ENCODE data around the gene COX15. TPM values are rescaled to one million over a fixed set of nuclear protein-coding genes. Genes with fewer than 3 reads are reported as not detected.

Gene COX15
- 30.3 TPM for total RNA-seq

GRCh38 chr10:99732033-99732842, at the start of gene COX15, which contains the start of gene CUTC:
Gene COX15 (minus strand): TSS chr10:99732127. CDS start chr10:99732049, 78 bp downstream.
Gene CUTC (plus strand): TSS chr10:99732234. CDS start chr10:99732349, 115 bp downstream.
- Histone ChIP-seq H3K36me3 (ENCODE audit: control insufficient read depth in 3 of 3, insufficient read depth in 3 of 3, low read length in 3 of 3) (peaks cover 3 to 20% (median 11%) of the 10 kb centered on the region in 3 donors), H3K9ac (ENCODE audit: low read depth in 1 of 3, low read length in 3 of 3) (peak within 1 kb of the TSS; percentile 88 to 99 (median 97)), H3K9me3 (ENCODE audit: control insufficient read depth in 3 of 3, low read length in 3 of 3) (no peaks in the 10 kb centered on the region), H3K27me3 (ENCODE audit: control insufficient read depth in 3 of 3, insufficient read depth in 3 of 3, low read length in 3 of 3) (no peaks in the 10 kb centered on the region), H3K4me1 (ENCODE audit: control insufficient read depth in 3 of 3, insufficient read depth in 3 of 3, low read length in 3 of 3) (peaks cover 14 to 20% (median 15%) of the 10 kb centered on the region in 3 donors), H3K27ac (ENCODE audit: low read depth, low read length) (peak within 1 kb of the TSS; percentile 97), H3K4me3 (ENCODE audit: low read length in 3 of 3) (peak within 1 kb of the TSS; percentile 95 to 100 (median 99))

- no peak overlapping the region for H3K4me3 ChIP-seq (ENCODE audit: low read length in 3 of 3)
- no peaks in the 10 kb centered on the region for H3K27me3 ChIP-seq (ENCODE audit: control insufficient read depth in 3 of 3, insufficient read depth in 3 of 3, low read length in 3 of 3)
- peaks cover 4 to 6% (median 5%) of the 10 kb centered on the region in 3 donors for H3K4me1 ChIP-seq (ENCODE audit: control insufficient read depth in 3 of 3, insufficient read depth in 3 of 3, low read length in 3 of 3)
- H3K36me3 ChIP-seq (ENCODE audit: control insufficient read depth in 3 of 3, insufficient read depth in 3 of 3, low read length in 3 of 3): no peaks in the 10 kb centered on the region
- H3K9me3 ChIP-seq (ENCODE audit: control insufficient read depth in 3 of 3, low read length in 3 of 3): no peaks in the 10 kb centered on the region
- H3K27ac ChIP-seq (ENCODE audit: low read depth, low read length): peak overlapping the region; percentile 51
- H3K9ac ChIP-seq (ENCODE audit: low read depth in 1 of 3, low read length in 3 of 3): peak overlapping the region in 1 of 3 donors; percentile 18
Observed at GRCh38 chr10:99779335-99779734, 47.4 kb upstream of the COX15 start.

GRCh38 chr10:99777918-99778714, 46.2 kb upstream of the COX15 start:
- Histone ChIP-seq H3K4me1 (ENCODE audit: control insufficient read depth in 3 of 3, insufficient read depth in 3 of 3, low read length in 3 of 3) (peaks cover 0 to 4% (median 2%) of the 10 kb centered on the region in 3 donors), H3K36me3 (ENCODE audit: control insufficient read depth in 3 of 3, insufficient read depth in 3 of 3, low read length in 3 of 3) (no peaks in the 10 kb centered on the region), H3K27ac (ENCODE audit: low read depth, low read length) (no peak overlapping the region), H3K4me3 (ENCODE audit: low read length in 3 of 3) (no peak overlapping the region), H3K9me3 (ENCODE audit: control insufficient read depth in 3 of 3, low read length in 3 of 3) (no peaks in the 10 kb centered on the region), H3K27me3 (ENCODE audit: control insufficient read depth in 3 of 3, insufficient read depth in 3 of 3, low read length in 3 of 3) (no peaks in the 10 kb centered on the region), H3K9ac (ENCODE audit: low read depth in 1 of 3, low read length in 3 of 3) (no peak overlapping the region)

- Histone ChIP-seq H3K4me1 (ENCODE audit: control insufficient read depth in 3 of 3, insufficient read depth in 3 of 3, low read length in 3 of 3) (peaks cover 0 to 4% (median 2%) of the 10 kb centered on the region in 3 donors), H3K9me3 (ENCODE audit: control insufficient read depth in 3 of 3, low read length in 3 of 3) (no peaks in the 10 kb centered on the region), H3K27me3 (ENCODE audit: control insufficient read depth in 3 of 3, insufficient read depth in 3 of 3, low read length in 3 of 3) (no peaks in the 10 kb centered on the region), H3K27ac (ENCODE audit: low read depth, low read length) (no peak overlapping the region), H3K4me3 (ENCODE audit: low read length in 3 of 3) (no peak overlapping the region), H3K36me3 (ENCODE audit: control insufficient read depth in 3 of 3, insufficient read depth in 3 of 3, low read length in 3 of 3) (no peaks in the 10 kb centered on the region), H3K9ac (ENCODE audit: low read depth in 1 of 3, low read length in 3 of 3) (no peak overlapping the region)
Observed at GRCh38 chr10:99775850-99776249, 43.9 kb upstream of the COX15 start.

GRCh38 chr10:99770408-99771045, 38.6 kb upstream of the COX15 start:
- Histone ChIP-seq H3K27ac (ENCODE audit: low read depth, low read length) (peak overlapping the region; percentile 77), H3K36me3 (ENCODE audit: control insufficient read depth in 3 of 3, insufficient read depth in 3 of 3, low read length in 3 of 3) (no peaks in the 10 kb centered on the region), H3K9ac (ENCODE audit: low read depth in 1 of 3, low read length in 3 of 3) (no peak overlapping the region), H3K27me3 (ENCODE audit: control insufficient read depth in 3 of 3, insufficient read depth in 3 of 3, low read length in 3 of 3) (no peaks in the 10 kb centered on the region), H3K4me3 (ENCODE audit: low read length in 3 of 3) (no peak overlapping the region), H3K4me1 (ENCODE audit: control insufficient read depth in 3 of 3, insufficient read depth in 3 of 3, low read length in 3 of 3) (peaks cover 0 to 7% (median 6%) of the 10 kb centered on the region in 3 donors), H3K9me3 (ENCODE audit: control insufficient read depth in 3 of 3, low read length in 3 of 3) (no peaks in the 10 kb centered on the region)

- H3K27ac ChIP-seq (ENCODE audit: low read depth, low read length): peak overlapping the region; percentile 77
Observed at GRCh38 chr10:99769706-99770105, 37.8 kb upstream of the COX15 start.

GRCh38 chr10:99768556-99768955, 36.6 kb upstream of the COX15 start:
- H3K27ac ChIP-seq (ENCODE audit: low read depth, low read length): peak overlapping the region; percentile 77
- no peak overlapping the region for H3K9ac ChIP-seq (ENCODE audit: low read depth in 1 of 3, low read length in 3 of 3)
- H3K27me3 ChIP-seq (ENCODE audit: control insufficient read depth in 3 of 3, insufficient read depth in 3 of 3, low read length in 3 of 3): no peaks in the 10 kb centered on the region
- H3K9me3 ChIP-seq (ENCODE audit: control insufficient read depth in 3 of 3, low read length in 3 of 3): no peaks in the 10 kb centered on the region
- no peak overlapping the region for H3K4me3 ChIP-seq (ENCODE audit: low read length in 3 of 3)
- H3K4me1 ChIP-seq (ENCODE audit: control insufficient read depth in 3 of 3, insufficient read depth in 3 of 3, low read length in 3 of 3): peaks cover 0 to 7% (median 6%) of the 10 kb centered on the region in 3 donors
- no peaks in the 10 kb centered on the region for H3K36me3 ChIP-seq (ENCODE audit: control insufficient read depth in 3 of 3, insufficient read depth in 3 of 3, low read length in 3 of 3)

More at GRCh38 chr10:99769706-99770105, 37.8 kb upstream of the COX15 start:
- H3K4me3 ChIP-seq (ENCODE audit: low read length in 3 of 3): no peak overlapping the region
- H3K36me3 ChIP-seq (ENCODE audit: control insufficient read depth in 3 of 3, insufficient read depth in 3 of 3, low read length in 3 of 3): no peaks in the 10 kb centered on the region
- H3K4me1 ChIP-seq (ENCODE audit: control insufficient read depth in 3 of 3, insufficient read depth in 3 of 3, low read length in 3 of 3): peaks cover 0 to 7% (median 6%) of the 10 kb centered on the region in 3 donors
- no peaks in the 10 kb centered on the region for H3K9me3 ChIP-seq (ENCODE audit: control insufficient read depth in 3 of 3, low read length in 3 of 3)
- no peak overlapping the region for H3K9ac ChIP-seq (ENCODE audit: low read depth in 1 of 3, low read length in 3 of 3)
- H3K27me3 ChIP-seq (ENCODE audit: control insufficient read depth in 3 of 3, insufficient read depth in 3 of 3, low read length in 3 of 3): no peaks in the 10 kb centered on the region

- no peak overlapping the region for H3K4me3 ChIP-seq (ENCODE audit: low read length in 3 of 3)
- H3K4me1 ChIP-seq (ENCODE audit: control insufficient read depth in 3 of 3, insufficient read depth in 3 of 3, low read length in 3 of 3): peaks cover 0 to 7% (median 6%) of the 10 kb centered on the region in 3 donors
- no peaks in the 10 kb centered on the region for H3K27me3 ChIP-seq (ENCODE audit: control insufficient read depth in 3 of 3, insufficient read depth in 3 of 3, low read length in 3 of 3)
- no peak overlapping the region for H3K27ac ChIP-seq (ENCODE audit: low read depth, low read length)
- no peaks in the 10 kb centered on the region for H3K36me3 ChIP-seq (ENCODE audit: control insufficient read depth in 3 of 3, insufficient read depth in 3 of 3, low read length in 3 of 3)
- H3K9ac ChIP-seq (ENCODE audit: low read depth in 1 of 3, low read length in 3 of 3): no peak overlapping the region
- no peaks in the 10 kb centered on the region for H3K9me3 ChIP-seq (ENCODE audit: control insufficient read depth in 3 of 3, low read length in 3 of 3)
Observed at GRCh38 chr10:99767901-99768300, 36.0 kb upstream of the COX15 start.

- H3K4me3 ChIP-seq (ENCODE audit: low read length in 3 of 3): no peak overlapping the region
- H3K36me3 ChIP-seq (ENCODE audit: control insufficient read depth in 3 of 3, insufficient read depth in 3 of 3, low read length in 3 of 3): no peaks in the 10 kb centered on the region
- no peak overlapping the region for H3K27ac ChIP-seq (ENCODE audit: low read depth, low read length)
- no peaks in the 10 kb centered on the region for H3K27me3 ChIP-seq (ENCODE audit: control insufficient read depth in 3 of 3, insufficient read depth in 3 of 3, low read length in 3 of 3)
- no peaks in the 10 kb centered on the region for H3K9me3 ChIP-seq (ENCODE audit: control insufficient read depth in 3 of 3, low read length in 3 of 3)
- no peak overlapping the region for H3K9ac ChIP-seq (ENCODE audit: low read depth in 1 of 3, low read length in 3 of 3)
- H3K4me1 ChIP-seq (ENCODE audit: control insufficient read depth in 3 of 3, insufficient read depth in 3 of 3, low read length in 3 of 3): peaks cover 0 to 7% (median 6%) of the 10 kb centered on the region in 3 donors
Observed at GRCh38 chr10:99766302-99766681, 34.4 kb upstream of the COX15 start.
